Ishikawa (cell line): Measurements from ENCODE around the gene KLHL36.

Source experiments
- CREB1 ChIP-seq: IDR thresholded peaks from 2 replicates; pipeline ENCODE4 v1.6.1; 2012; ENCODE audit warnings: low read depth
- EGR1 ChIP-seq: IDR thresholded peaks from 2 replicates; pipeline ENCODE4 v1.6.1; 2012
- EP300 ChIP-seq: IDR thresholded peaks from 2 replicates; pipeline ENCODE4 v1.6.1; 2012; ENCODE audit warnings: borderline replicate concordance
- FOXM1 ChIP-seq: IDR thresholded peaks from 2 replicates; pipeline ENCODE4 v1.6.1; 2012; ENCODE audit warnings: low read depth, borderline replicate concordance
- MAX ChIP-seq: IDR thresholded peaks from 2 replicates; pipeline ENCODE4 v1.6.1; 2012
- NFIC ChIP-seq: IDR thresholded peaks from 2 replicates; pipeline ENCODE4 v1.6.1; 2012
- RAD21 ChIP-seq: IDR thresholded peaks from 2 replicates; pipeline ENCODE4 v1.6.1; 2012; ENCODE audit warnings: low read depth
- REST ChIP-seq: IDR thresholded peaks from 2 replicates; pipeline ENCODE4 v1.6.1; 2012; ENCODE audit warnings: low read depth, mild to moderate bottlenecking
- TAF1 ChIP-seq: IDR thresholded peaks from 2 replicates; pipeline ENCODE4 v1.6.1; 2012; ENCODE audit warnings: low read depth, mild to moderate bottlenecking
- TEAD4 ChIP-seq: IDR thresholded peaks from 2 replicates; pipeline ENCODE4 v1.6.1; 2012
- USF1 ChIP-seq: IDR thresholded peaks from 2 replicates; pipeline ENCODE4 v1.6.1; 2012
- YY1 ChIP-seq: IDR thresholded peaks from 2 replicates; pipeline ENCODE4 v1.6.1; 2012; ENCODE audit warnings: low read depth

GRCh38 chr16:84643180-84643583 lies 5.1 kb upstream of the KLHL36 start:
- TF ChIP-seq TAF1: no peak
- no peak for TF ChIP-seq YY1
- no peak for TF ChIP-seq FOXM1
- TF ChIP-seq MAX: peak; percentile 80
- no peak for TF ChIP-seq CREB1
- TF ChIP-seq NFIC: peak; percentile 88
- peak; percentile 79 for TF ChIP-seq EP300
- no peak for TF ChIP-seq REST
- TF ChIP-seq TEAD4: peak; percentile 68
- TF ChIP-seq RAD21: no peak
- TF ChIP-seq EGR1: no peak
- peak; percentile 20; the same call in 1 of the 2 replicates for TF ChIP-seq USF1
